H1 (cell line): Measurements from ENCODE around the gene SYNCRIP. TPM values are rescaled to one million over a fixed set of nuclear protein-coding genes. Genes with fewer than 3 reads are reported as not detected.

Source experiments
- CTCF ChIA-PET: fragments of 300-600 bp; sonication (Branson Sonifier 250); formaldehyde crosslinking; loops from one replicate; lab custom pipeline; 2021; ENCODE audit not compliant: partially characterized antibody; lab: Charles Lee
- POLR2A ChIA-PET: fragments of 300-600 bp; sonication (Branson Sonifier 250); formaldehyde crosslinking; loops from one replicate; lab custom pipeline; 2021; ENCODE audit warnings: inconsistent platforms; ENCODE audit not compliant: partially characterized antibody; lab: Charles Lee
- DNase-seq, 2 experiments: peaks; one replicate each; pipeline versions ENCODE4 v3.0.0 to v3.0.0-alpha.2; 2010 to 2022; ENCODE audit warnings: low spot score in 2 of 2, low read depth in 1 of 2, mixed read lengths in 1 of 2
- FAIRE-seq: peaks from 2 replicates; lab custom pipeline; 2011; peaks lifted over from hg19 to GRCh38; lab: Jason Lieb, UNC
- H2AFZ ChIP-seq: 2 replicates; pipeline ENCODE4 v1.8.1; 2012; ENCODE audit warnings: low read length, inconsistent platforms
- H2AK5ac ChIP-seq: 2 replicates; pipeline ENCODE4 v1.6.1; 2013; ENCODE audit warnings: low read depth, low read length
- H2BK120ac ChIP-seq: replicated peaks from 2 replicates; pipeline ENCODE3; 2013; ENCODE audit warnings: low read depth, low read length, inconsistent platforms
- H2BK12ac ChIP-seq: 2 replicates; pipeline ENCODE4 v1.6.1; 2013; ENCODE audit warnings: low read depth, low read length
- H2BK15ac ChIP-seq: 2 replicates; pipeline ENCODE4 v1.6.1; 2013; ENCODE audit warnings: low read length
- H2BK20ac ChIP-seq: 2 replicates; pipeline ENCODE4 v1.6.1; 2013; ENCODE audit warnings: low read length
- H2BK5ac ChIP-seq: 2 replicates; pipeline ENCODE4 v1.6.1; 2013; ENCODE audit warnings: low read depth, low read length
- H3K14ac ChIP-seq: 2 replicates; pipeline ENCODE4 v1.6.1; 2013; ENCODE audit warnings: inconsistent platforms; ENCODE audit not compliant: insufficient read length
- H3K18ac ChIP-seq: 2 replicates; pipeline ENCODE4 v1.6.1; 2013; ENCODE audit warnings: low read length; ENCODE audit errors: extremely low read depth
- H3K23ac ChIP-seq: 2 replicates; pipeline ENCODE4 v1.6.1; 2013; ENCODE audit warnings: inconsistent platforms; ENCODE audit not compliant: insufficient read length
- H3K23me2 ChIP-seq: 2 replicates; pipeline ENCODE4 v1.6.1; 2013; ENCODE audit warnings: low read depth, low read length
- H3K27ac ChIP-seq: 2 replicates; pipeline ENCODE4 v1.6.1; 2011; ENCODE audit warnings: low read depth, low read length, inconsistent platforms
- H3K27me3 ChIP-seq, 4 experiments: replicated peaks in 1 of 4; 1 replicate in 1 of 4; 2 replicates in 3 of 4; pipeline versions ENCODE4 v1.6.1 to v1.8.1; 2011 to 2013; ENCODE audit warnings: low read length in 3 of 4, mild to moderate bottlenecking in 3 of 4, inconsistent platforms in 2 of 4, mixed read lengths in 2 of 4, moderate library complexity in 1 of 4; ENCODE audit not compliant: control insufficient read depth in 3 of 4, insufficient read depth in 3 of 4; ENCODE audit errors: extremely low read depth in 1 of 4
- H3K36me3 ChIP-seq, 4 experiments: 2 replicates each; pipeline versions ENCODE4 v1.6.1 to v1.8.1; 2011 to 2013; ENCODE audit warnings: mild to moderate bottlenecking in 4 of 4, low read length in 3 of 4, moderate library complexity in 2 of 4, control low read depth in 1 of 4, inconsistent platforms in 1 of 4; ENCODE audit not compliant: insufficient read depth in 4 of 4, control insufficient read depth in 2 of 4
- H3K4ac ChIP-seq: replicated peaks from 2 replicates; pipeline ENCODE3; 2013; ENCODE audit warnings: low read length, low read depth, mixed read lengths, inconsistent platforms; ENCODE audit not compliant: insufficient read length
- H3K4me1 ChIP-seq, 4 experiments: replicated peaks in 1 of 4; 1 replicate in 1 of 4; 2 replicates in 3 of 4; pipeline versions ENCODE4 v1.6.1 to v1.8.1; 2011 to 2013; ENCODE audit warnings: low read length in 3 of 4, inconsistent platforms in 2 of 4, mixed read lengths in 1 of 4; ENCODE audit not compliant: insufficient read depth in 4 of 4, control insufficient read depth in 3 of 4
- H3K4me2 ChIP-seq, 2 experiments: 2 replicates each; pipeline versions ENCODE4 v1.6.1 to v1.8.1; 2011 to 2013; ENCODE audit warnings: low read depth in 2 of 2, low read length in 2 of 2, control low read depth in 1 of 2, inconsistent platforms in 1 of 2, mild to moderate bottlenecking in 1 of 2; ENCODE audit not compliant: insufficient read depth in 1 of 2
- H3K4me3 ChIP-seq, 4 experiments: fragments of 200-600, 300-600 bp in 1 of 4; sonication (generic), shearing (Covaris generic), sonication (Bioruptor Twin) in 1 of 4; 2 replicates each; pipeline versions ENCODE4 v1.5.1 to v1.8.1; 2011 to 2016; ENCODE audit warnings: low read length in 4 of 4, low read depth in 3 of 4, control low read depth in 2 of 4, inconsistent platforms in 2 of 4, mild to moderate bottlenecking in 2 of 4, mixed read lengths in 1 of 4, moderate library complexity in 1 of 4; ENCODE audit not compliant: insufficient read depth in 2 of 4; ENCODE audit errors: extremely low read depth in 1 of 4
- H3K56ac ChIP-seq: replicated peaks from 2 replicates; pipeline ENCODE3; 2013; ENCODE audit warnings: low read depth, mild to moderate bottlenecking, mixed read lengths, low read length, inconsistent platforms; ENCODE audit not compliant: insufficient read length
- H3K79me1 ChIP-seq: 2 replicates; pipeline ENCODE4 v1.6.1; 2013; ENCODE audit warnings: low read depth, low read length, control low read depth
- H3K79me2 ChIP-seq, 2 experiments: 2 replicates each; pipeline versions ENCODE4 v1.6.1 to v1.8.1; 2012 to 2013; ENCODE audit warnings: low read length in 2 of 2, mild to moderate bottlenecking in 2 of 2, inconsistent platforms in 1 of 2; ENCODE audit not compliant: insufficient read depth in 2 of 2, control insufficient read depth in 1 of 2
- H3K9ac ChIP-seq, 4 experiments: replicated peaks in 1 of 4; 1 replicate in 1 of 4; 2 replicates in 3 of 4; pipeline versions ENCODE4 v1.6.1 to v1.8.1; 2011 to 2013; ENCODE audit warnings: low read depth in 3 of 4, low read length in 3 of 4, control low read depth in 2 of 4, mild to moderate bottlenecking in 2 of 4, moderate library complexity in 2 of 4, inconsistent platforms in 1 of 4; ENCODE audit errors: extremely low read depth in 1 of 4
- H3K9me3 ChIP-seq, 2 experiments: 2 replicates each; pipeline versions ENCODE4 v1.6.1 to v1.8.1; 2012 to 2013; ENCODE audit warnings: mild to moderate bottlenecking in 2 of 2, moderate library complexity in 2 of 2, control low read depth in 1 of 2, inconsistent platforms in 1 of 2, low read depth in 1 of 2, low read length in 1 of 2, mixed read lengths in 1 of 2; ENCODE audit not compliant: insufficient read depth in 2 of 2
- H4K20me1 ChIP-seq, 2 experiments: replicated peaks in 1 of 2; 2 replicates each; pipeline versions ENCODE3 to v1.8.1; 2011 to 2013; ENCODE audit warnings: inconsistent platforms in 2 of 2, low read length in 2 of 2, mild to moderate bottlenecking in 1 of 2; ENCODE audit not compliant: insufficient read depth in 2 of 2, control insufficient read depth in 1 of 2
- H4K5ac ChIP-seq: 2 replicates; pipeline ENCODE4 v1.6.1; 2013; ENCODE audit warnings: low read length, low read depth, mixed read lengths, inconsistent platforms; ENCODE audit not compliant: insufficient read length
- H4K8ac ChIP-seq: 2 replicates; pipeline ENCODE4 v1.8.0; 2013; ENCODE audit warnings: mild to moderate bottlenecking, moderate library complexity, low read length, inconsistent platforms; ENCODE audit not compliant: insufficient read depth; ENCODE audit errors: extremely low read depth
- H4K91ac ChIP-seq: replicated peaks from 2 replicates; pipeline ENCODE3; 2013; ENCODE audit warnings: low read length, mixed read lengths, inconsistent platforms; ENCODE audit not compliant: insufficient read length
- ASH2L ChIP-seq: fragments of 200-600, 300-600 bp; sonication (generic); IDR thresholded peaks from one replicate; pipeline ENCODE4 v1.7.1; 2017; ENCODE audit warnings: low read length
- CREB1 ChIP-seq: IDR thresholded peaks from 2 replicates; pipeline ENCODE4 v1.6.1; 2012; ENCODE audit warnings: inconsistent platforms
- HDAC6 ChIP-seq: IDR thresholded peaks from one replicate; pipeline ENCODE4 v1.7.1; 2012; ENCODE audit warnings: low read depth, mild to moderate bottlenecking, inconsistent platforms, low read length, moderate library complexity
- JUND ChIP-seq: IDR thresholded peaks from 2 replicates; pipeline ENCODE4 v1.6.1; 2011; ENCODE audit warnings: mild to moderate bottlenecking, improper control_type of control experiment, low read length
- KDM1A ChIP-seq: fragments of 200-600, 300-600 bp; sonication (generic); IDR thresholded peaks from 2 replicates; pipeline ENCODE4 v1.7.1; 2016; ENCODE audit warnings: mild to moderate bottlenecking, low read length, borderline replicate concordance
- RNF2 ChIP-seq: fragments of 200-900, 300-1000 bp; sonication (generic); IDR thresholded peaks from 2 replicates; pipeline ENCODE4 v1.7.1; 2016; ENCODE audit warnings: borderline replicate concordance, low read depth, mild to moderate bottlenecking, antibody characterized with exemption, low read length; ENCODE audit not compliant: poor library complexity, severe bottlenecking; ENCODE audit errors: missing control alignments
- SIX5 ChIP-seq: IDR thresholded peaks from 2 replicates; pipeline ENCODE4 v1.6.1; 2011; ENCODE audit warnings: mild to moderate bottlenecking, low read depth, low read length
- polyA plus RNA-seq, 7 experiments: library from polyadenylated mRNA; depleted of rRNA in 3 of 7; stranded (reverse) in 5 of 7; unstranded in 2 of 7; fragments of >200 nt in 5 of 7; fragments of 200-250 nt in 2 of 7; gene quantifications; 1 replicate in 5 of 7; 2 replicates in 1 of 7; 4 replicates in 1 of 7; pipeline versions ENCODE4 v1.2.1 to v1.2.3, GENCODE V29; 2011 to 2013; ENCODE audit warnings: missing spikeins in 2 of 7, mixed read lengths in 2 of 7
- total RNA-seq: library from RNA; stranded (reverse); fragmentation: NEBNext Ultra II Directional; extraction: Animal tissue kit (Norgen Biotek cat#: 25700); gene quantifications from 2 replicates; pipeline ENCODE4 v1.2.1, GENCODE V29; 2021
- TF ChIP-seq, protein P1 (sequence below): IDR thresholded peaks from 2 replicates; pipeline ENCODE4 v1.6.1; 2012; ENCODE audit warnings: inconsistent platforms

Gene SYNCRIP
- total and polyA plus RNA-seq, 2 of the 8 experiments (the other 6 are each of a cell fraction or from before 2014, with no cell fraction given) = 16.8 to 219 TPM

DNA sequence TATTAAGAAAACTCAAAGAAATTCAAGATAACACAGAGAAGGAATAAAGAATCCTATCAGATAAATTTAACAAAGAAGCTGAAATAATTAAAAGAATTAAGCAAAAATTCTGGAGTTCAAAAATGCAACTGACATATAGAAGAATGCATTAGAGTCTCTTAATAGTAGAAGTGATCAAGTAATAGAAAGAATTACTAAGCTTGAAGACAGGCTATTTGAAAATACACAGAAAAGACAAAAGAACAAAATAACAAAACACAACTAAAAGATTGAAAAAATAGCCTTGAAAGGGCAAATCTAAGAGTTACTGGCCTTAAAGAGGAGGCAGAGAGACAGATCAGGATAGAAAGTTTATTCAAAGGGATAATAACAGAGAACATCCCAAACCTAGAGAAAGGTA is 61.1 kb downstream of the SYNCRIP start:
- no peak overlapping the region for H2BK15ac ChIP-seq
- H2AFZ ChIP-seq = no peak overlapping the region
- H2BK20ac ChIP-seq = no peak overlapping the region
- DNase-seq (no peak), FAIRE-seq (no peak)
- H3K79me1 ChIP-seq = peaks cover 7% of the 10 kb centered on the region
- H4K20me1 ChIP-seq = no peaks in the 10 kb centered on the region
- ChIA-PET CTCF (interaction anchor here (0.6 kb wide), 1 partner anchor 35 kb away, joined by 3 read pairs; no protein-coding TSS in a partner anchor), POLR2A (interaction anchor here (0.6 to 0.9 kb wide), 3 partner anchors 11 to 13 kb away, joined by 3 to 4 read pairs (median 3); partner anchors contain the start of gene SNX14)
- no peaks in the 10 kb centered on the region for H3K27me3 ChIP-seq
- no peak overlapping the region for H3K4me3 ChIP-seq
- TF ChIP-seq KDM1A (no peak), CREB1 (no peak), ASH2L (no peak), SIX5 (no peak), HDAC6 (no peak), RNF2 (no peak), JUND (no peak)
- TF ChIP-seq, protein P1, sequence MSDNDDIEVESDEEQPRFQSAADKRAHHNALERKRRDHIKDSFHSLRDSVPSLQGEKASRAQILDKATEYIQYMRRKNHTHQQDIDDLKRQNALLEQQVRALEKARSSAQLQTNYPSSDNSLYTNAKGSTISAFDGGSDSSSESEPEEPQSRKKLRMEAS = no peak
- no peak overlapping the region for H3K9ac ChIP-seq
- no peak overlapping the region for H2BK5ac ChIP-seq
- H3K36me3 ChIP-seq = no peaks in the 10 kb centered on the region
- no peak overlapping the region for H3K18ac ChIP-seq
- H3K23ac ChIP-seq = no peak overlapping the region
- no peak overlapping the region for H2AK5ac ChIP-seq
- 0 out of 4 replicates have a peak, but pooled peaks cover 0 to 4% of the 10 kb centered on the region in 2 experiments for H3K9me3 ChIP-seq
- H3K4me2 ChIP-seq = no peak overlapping the region
- no peak overlapping the region for H4K5ac ChIP-seq
- no peak overlapping the region for H3K14ac ChIP-seq
- H3K4ac ChIP-seq = no peak overlapping the region
- H3K23me2 ChIP-seq = no peaks in the 10 kb centered on the region
- no peak overlapping the region for H3K56ac ChIP-seq
- peaks cover 0 to 12% of the 10 kb centered on the region in 2 experiments; a peak in 1 of 4 replicates for H3K79me2 ChIP-seq
- H4K91ac ChIP-seq = no peak overlapping the region
- H4K8ac ChIP-seq = no peak overlapping the region
- H2BK12ac ChIP-seq = no peak overlapping the region
- H2BK120ac ChIP-seq = no peak overlapping the region
- H3K4me1 ChIP-seq = peaks cover 0 to 4% (median 2%) of the 10 kb centered on the region in 4 experiments; a peak in 3 of 7 replicates
- H3K27ac ChIP-seq = no peak overlapping the region
